GM18951 (cell line): ENCODE data around the gene SETMAR.

Experiments used
- POLR2A ChIP-seq: IDR thresholded peaks from 4 replicates; pipeline ENCODE4 v1.6.1; 2011; ENCODE audit warnings: mild to moderate bottlenecking; ENCODE audit not compliant: insufficient read length, insufficient read depth; ENCODE audit errors: extremely low read depth
- in situ Hi-C: fragments of 300-500 bp; cut with MboI; formaldehyde crosslinking; loops from one replicate; pipeline ENCODE4 v1.12.0; 2022; ENCODE audit warnings: low sequenced_read_pairs, mixed read lengths, inconsistent platforms; ENCODE audit not compliant: unreplicated experiment

Gene SETMAR

GRCh38 chr3:4351164-4351855, 48.1 kb downstream of the SETMAR start:
- in situ Hi-C loops: loop anchor here (10.0 kb wide), 1 partner anchor 293 kb away; no protein-coding TSS in a partner anchor
- TF ChIP-seq POLR2A: no peak

DNA sequence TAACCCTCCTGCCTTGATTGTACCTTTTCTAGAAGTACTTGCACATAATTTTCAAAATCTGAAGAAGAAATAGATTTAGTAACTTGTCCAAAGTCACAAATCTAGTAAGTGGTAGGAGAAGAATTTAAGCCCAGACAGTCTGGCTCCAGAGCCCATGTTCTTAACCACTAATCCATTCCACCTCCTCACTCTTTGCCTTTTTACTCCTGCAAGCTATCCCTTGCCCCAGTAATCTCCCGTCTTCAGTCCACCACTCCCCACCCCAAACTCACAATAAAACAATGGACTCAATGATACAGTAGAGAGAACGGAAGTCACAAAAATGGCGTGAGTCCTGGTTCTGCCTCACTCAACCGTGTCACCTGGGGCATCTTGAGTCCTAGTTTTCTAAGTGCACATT, 48.7 kb downstream of the SETMAR start:
- in situ Hi-C loops: loop anchor here (10.0 kb wide), 1 partner anchor 293 kb away; no protein-coding TSS in a partner anchor
- no peak for TF ChIP-seq POLR2A

DNA sequence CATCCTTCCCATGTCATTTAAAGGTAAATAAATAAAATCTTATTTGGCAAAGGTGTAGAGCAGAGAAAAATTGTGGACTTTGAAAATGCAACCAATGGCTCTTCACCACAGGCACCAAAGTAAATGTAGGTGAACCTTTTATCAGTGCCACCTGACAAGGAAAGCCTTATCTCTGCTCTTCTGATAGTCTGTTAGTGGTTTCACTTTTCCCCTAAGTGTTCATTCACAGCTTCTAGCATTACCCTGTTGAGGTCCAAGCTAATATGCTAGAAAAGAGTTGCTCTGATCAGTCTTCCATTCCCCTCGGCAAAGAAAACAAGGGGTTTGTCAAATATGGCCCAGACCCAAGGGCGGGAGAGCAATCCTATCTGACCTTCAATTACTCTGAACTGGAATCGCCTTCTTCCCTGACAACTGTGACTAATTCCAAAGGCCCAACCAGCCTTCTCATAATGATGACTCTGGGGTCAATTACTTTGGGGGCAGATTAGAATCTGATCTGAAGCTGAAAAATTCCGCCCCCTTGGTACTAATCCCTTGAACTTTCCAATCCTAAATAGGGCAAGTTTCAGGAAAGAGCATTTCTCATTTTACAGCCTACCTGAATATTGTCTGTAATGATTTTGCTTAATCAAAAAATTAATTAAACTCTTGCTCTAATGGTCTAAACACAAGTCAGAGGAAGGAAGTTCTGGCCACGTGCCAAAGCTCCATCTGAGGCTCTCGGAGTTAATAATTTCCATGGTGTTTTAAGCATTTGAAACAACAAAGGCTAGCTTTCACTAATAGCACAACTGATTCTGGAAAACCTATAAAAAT, 52.4 kb downstream of the SETMAR start:
- in situ Hi-C loops: loop anchor here (10.0 kb wide), 1 partner anchor 289 kb away; no protein-coding TSS in a partner anchor
- no peak for TF ChIP-seq POLR2A

GRCh38 chr3:4356220-4356540, 53.0 kb downstream of the SETMAR start:
- in situ Hi-C loops: loop anchor here (10.0 kb wide), 1 partner anchor 289 kb away; no protein-coding TSS in a partner anchor
- no peak for TF ChIP-seq POLR2A

DNA sequence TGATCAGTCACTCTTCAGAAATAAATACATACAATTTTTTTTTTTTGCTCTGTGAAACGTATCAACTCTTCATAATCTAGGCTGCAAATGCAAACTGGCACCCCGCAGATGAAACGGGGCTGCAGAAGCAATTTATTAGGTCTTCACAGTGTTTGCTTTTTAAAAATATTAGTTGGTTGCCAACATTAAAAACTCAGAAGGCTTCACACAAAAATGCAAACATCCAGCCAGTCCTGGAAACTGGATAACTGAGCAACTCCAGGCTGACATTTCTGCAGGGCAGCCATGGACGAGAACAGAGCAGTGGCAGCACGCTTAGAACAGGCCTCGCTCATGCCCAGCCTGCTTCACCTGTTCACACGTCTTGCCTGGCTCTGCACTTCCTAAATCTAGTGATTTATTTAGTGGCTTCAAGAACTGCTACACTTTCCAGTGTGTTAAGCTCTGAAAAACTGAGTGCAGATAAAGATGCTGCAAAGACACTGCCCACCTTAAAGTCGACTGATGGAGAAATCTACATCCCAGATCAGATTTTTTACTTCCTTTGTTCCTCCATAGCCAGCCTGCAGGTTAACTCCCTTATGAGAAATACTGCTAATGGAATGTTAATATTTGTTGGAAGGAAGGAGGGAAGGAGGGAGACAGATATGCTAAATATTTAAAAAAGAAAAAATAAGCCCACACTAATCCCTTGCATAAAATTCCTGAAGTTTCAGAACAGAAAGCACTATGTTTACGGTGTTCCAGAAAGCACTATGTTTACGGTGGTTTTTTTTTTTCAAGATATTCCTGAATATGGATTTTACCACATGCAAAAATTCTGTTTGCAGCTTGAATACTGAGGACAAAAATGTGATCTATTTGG, 53.6 kb downstream of the SETMAR start:
- no peak for TF ChIP-seq POLR2A
- in situ Hi-C loops: loop anchor here (10.0 kb wide), 1 partner anchor 288 kb away; no protein-coding TSS in a partner anchor

GRCh38 chr3:4358273-4358672, 55.1 kb downstream of the SETMAR start:
- in situ Hi-C loops: loop anchor here (10.0 kb wide), 1 partner anchor 287 kb away; no protein-coding TSS in a partner anchor
- no peak for TF ChIP-seq POLR2A

DNA sequence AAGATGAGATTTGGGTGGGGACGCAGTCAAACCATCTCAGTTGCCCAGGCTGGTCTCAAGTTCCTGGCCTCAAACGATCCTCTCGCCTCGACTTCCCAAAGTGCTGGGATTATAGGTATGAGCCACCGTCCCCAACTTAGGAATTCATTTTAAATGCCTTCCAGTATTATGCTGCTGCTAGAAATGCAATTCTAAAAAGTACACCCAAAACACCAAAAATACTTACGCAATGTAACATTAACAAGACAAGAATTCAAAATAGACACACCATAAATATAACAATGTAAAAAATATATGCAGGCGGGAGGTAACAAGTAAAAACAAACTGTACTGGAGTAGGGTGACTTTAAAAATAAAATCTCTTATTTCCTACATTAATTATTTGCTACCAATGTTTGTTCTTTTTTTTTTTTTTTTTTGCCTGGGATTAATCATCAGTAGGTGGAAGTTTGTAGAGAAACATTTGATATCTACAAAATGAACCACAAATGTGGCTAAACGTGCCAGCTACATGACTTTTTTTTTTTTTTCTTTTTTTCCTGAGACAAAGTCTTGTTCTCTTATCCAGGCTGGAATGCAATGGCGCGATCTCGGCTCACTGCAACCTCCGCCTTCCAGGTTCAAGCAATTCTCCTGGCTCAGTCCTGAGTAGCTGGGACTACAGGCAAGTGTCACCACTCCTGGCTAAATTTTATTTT, 56.8 kb downstream of the SETMAR start:
- TF ChIP-seq POLR2A: no peak
- in situ Hi-C loops: loop anchor here (10.0 kb wide), 1 partner anchor 285 kb away; no protein-coding TSS in a partner anchor

GRCh38 chr3:4360817-4361216, 57.6 kb downstream of the SETMAR start:
- TF ChIP-seq POLR2A: no peak
- in situ Hi-C loops: no loop called here

DNA sequence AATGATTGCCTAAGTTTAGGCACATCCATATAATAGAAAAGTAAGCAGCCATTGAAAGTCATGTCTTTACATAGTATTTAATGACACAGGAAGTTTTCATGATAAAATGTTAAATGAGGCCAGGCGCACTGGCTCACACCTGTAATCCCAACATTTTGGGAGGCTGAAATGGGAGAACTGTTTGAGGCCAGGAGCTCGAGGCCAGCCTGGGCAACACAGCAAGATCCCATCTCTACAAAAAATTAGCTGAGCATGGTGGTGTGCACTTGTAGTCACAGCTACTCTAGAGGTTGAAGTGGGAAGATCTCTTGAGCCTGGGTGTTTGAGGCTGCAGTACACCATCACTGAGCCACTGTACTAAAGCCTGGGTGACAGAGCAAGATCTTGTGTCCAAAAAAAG, 59.4 kb downstream of the SETMAR start:
- no peak for TF ChIP-seq POLR2A
- in situ Hi-C loops: no loop called here
